22Rv1 (cell line): ENCODE results near the gene KMT2D.

Source experiments
- CTCF ChIP-seq: fragments of 450-650 bp; IDR thresholded peaks from 2 replicates; pipeline ENCODE4 v1.5.1; 2017; ENCODE audit warnings: mild to moderate bottlenecking
- ZFX ChIP-seq: fragments of 450-650 bp; IDR thresholded peaks from 2 replicates; pipeline ENCODE4 v1.6.1; 2017; ENCODE audit warnings: antibody characterized with exemption, borderline replicate concordance

- TF ChIP-seq CTCF (no peak), ZFX (no peak)
Measured at GRCh38 chr12:49093792-49094159, 33.2 kb upstream of the KMT2D start.
